Caco-2 (cell line): ENCODE results near the gene C6orf132. TPM values are rescaled to one million over a fixed set of nuclear protein-coding genes. Genes with fewer than 3 reads are reported as not detected.

Experiments
- BruUV-seq: library from RNA; stranded (reverse); fragments of 400-500 nt; replicated peaks from 2 replicates; lab custom pipeline; 2021; lab: Mats Ljungman, UMichigan
- CTCF ChIA-PET: fragments of 300-600 bp; sonication (Branson Sonifier 250); formaldehyde crosslinking; loops from one replicate; lab custom pipeline; 2022; ENCODE audit warnings: antibody characterized with exemption; lab: Charles Lee
- POLR2A ChIA-PET: fragments of 300-600 bp; sonication (Branson Sonifier 250); formaldehyde crosslinking; loops from one replicate; lab custom pipeline; 2022; ENCODE audit warnings: antibody characterized with exemption; lab: Charles Lee
- DNase-seq, 2 experiments: peaks; one replicate each; pipeline versions ENCODE4 v3.0.0 to v3.0.0-alpha.2; 2020 to 2022
- H3K27me3 ChIP-seq: replicated peaks from 2 replicates; pipeline ENCODE4 v1.6.0; 2011; ENCODE audit warnings: low read length; ENCODE audit not compliant: control insufficient read depth, insufficient read depth
- H3K36me3 ChIP-seq: 2 replicates; pipeline ENCODE4 v1.5.1; 2011; ENCODE audit warnings: low read length; ENCODE audit not compliant: control insufficient read depth, insufficient read depth
- H3K4me1 ChIP-seq: fragments of 250-450 bp; sonication (Bioruptor Pico); 2 replicates; pipeline ENCODE4 v1.5.1; 2020; ENCODE audit warnings: mild to moderate bottlenecking
- H3K4me3 ChIP-seq: 2 replicates; pipeline ENCODE4 v1.5.1; 2011; ENCODE audit warnings: low read depth, mild to moderate bottlenecking, control low read depth, low read length
- H3K9me3 ChIP-seq: fragments of 250-450 bp; sonication (Bioruptor Pico); 2 replicates; pipeline ENCODE4 v1.5.1; 2020; ENCODE audit warnings: mild to moderate bottlenecking, moderate library complexity
- H3K27ac Mint-ChIP-seq: one replicate; pipeline ENCODE4 v1.8.0; 2022; ENCODE audit warnings: mixed read lengths; ENCODE audit not compliant: unreplicated experiment
- H3K27me3 Mint-ChIP-seq: one replicate; pipeline ENCODE4 v1.8.0; 2022; ENCODE audit warnings: mixed read lengths; ENCODE audit not compliant: insufficient read depth, unreplicated experiment
- H3K36me3 Mint-ChIP-seq: one replicate; pipeline ENCODE4 v1.8.0; 2022; ENCODE audit warnings: mild to moderate bottlenecking, mixed read lengths; ENCODE audit not compliant: insufficient read depth, unreplicated experiment
- H3K4me1 Mint-ChIP-seq: one replicate; pipeline ENCODE4 v1.8.0; 2022; ENCODE audit warnings: low read depth, mixed read lengths; ENCODE audit not compliant: unreplicated experiment
- H3K4me3 Mint-ChIP-seq: one replicate; pipeline ENCODE4 v1.8.0; 2022; ENCODE audit warnings: mild to moderate bottlenecking, moderate library complexity, mixed read lengths; ENCODE audit not compliant: unreplicated experiment
- H3K9me3 Mint-ChIP-seq: one replicate; pipeline ENCODE4 v1.8.0; 2022; ENCODE audit warnings: mixed read lengths; ENCODE audit not compliant: unreplicated experiment
- CTCF ChIP-seq, 2 experiments: fragments of 200-600 bp in 1 of 2; IDR thresholded peaks; 1 replicate in 1 of 2; 2 replicates in 1 of 2; pipeline versions ENCODE4 v1.5.1 to v1.8.0; 2011 to 2022; ENCODE audit warnings: antibody characterized with exemption in 1 of 2, control low read depth in 1 of 2, inconsistent platforms in 1 of 2, low read depth in 1 of 2, low read length in 1 of 2, mild to moderate bottlenecking in 1 of 2, moderate library complexity in 1 of 2; ENCODE audit not compliant: insufficient read depth in 1 of 2, severe bottlenecking in 1 of 2, unreplicated experiment in 1 of 2
- intact Hi-C: fragments of 100-400 bp; cut with micrococcal nuclease; formaldehyde crosslinking; loops from one replicate; pipeline ENCODE4 v1.10.0; 2022; ENCODE audit not compliant: unreplicated experiment
- total RNA-seq: library from RNA; stranded (reverse); gene quantifications from 2 replicates; pipeline ENCODE4 v1.2.3, GENCODE V29; 2022

Gene C6orf132
- total RNA-seq, 1 experiment from 2014 or later: 56.2 TPM

GRCh38 chr6:42073287-42073686 lies 69.1 kb downstream of the C6orf132 start:
- ChIA-PET POLR2A (no interaction called here), CTCF (no interaction called here)
- H3K27me3 ChIP-seq: no peaks in the 10 kb centered on the region
- H3K36me3 ChIP-seq: peaks cover 3% of the 10 kb centered on the region
- H3K4me3 ChIP-seq: no peak overlapping the region
- intact Hi-C loops: no loop called here
- TF ChIP-seq CTCF (IDR thresholded peaks at IDR 0.05; ENCODE audit: insufficient read depth in 1 of 2, low read depth in 1 of 2, low read length in 1 of 2, severe bottlenecking in 1 of 2, unreplicated experiment in 1 of 2): no peak
- no peak for DNase-seq
- Mint-ChIP-seq H3K36me3 (peaks cover 22% of the 10 kb centered on the region), H3K9me3 (no peaks in the 10 kb centered on the region), H3K4me3 (no peak overlapping the region), H3K27ac (no peak overlapping the region), H3K27me3 (no peaks in the 10 kb centered on the region), H3K4me1 (no peaks in the 10 kb centered on the region)
- H3K9me3 ChIP-seq: no peaks in the 10 kb centered on the region
- BruUV-seq: no TSS peak
- no peaks in the 10 kb centered on the region for H3K4me1 ChIP-seq

DNA sequence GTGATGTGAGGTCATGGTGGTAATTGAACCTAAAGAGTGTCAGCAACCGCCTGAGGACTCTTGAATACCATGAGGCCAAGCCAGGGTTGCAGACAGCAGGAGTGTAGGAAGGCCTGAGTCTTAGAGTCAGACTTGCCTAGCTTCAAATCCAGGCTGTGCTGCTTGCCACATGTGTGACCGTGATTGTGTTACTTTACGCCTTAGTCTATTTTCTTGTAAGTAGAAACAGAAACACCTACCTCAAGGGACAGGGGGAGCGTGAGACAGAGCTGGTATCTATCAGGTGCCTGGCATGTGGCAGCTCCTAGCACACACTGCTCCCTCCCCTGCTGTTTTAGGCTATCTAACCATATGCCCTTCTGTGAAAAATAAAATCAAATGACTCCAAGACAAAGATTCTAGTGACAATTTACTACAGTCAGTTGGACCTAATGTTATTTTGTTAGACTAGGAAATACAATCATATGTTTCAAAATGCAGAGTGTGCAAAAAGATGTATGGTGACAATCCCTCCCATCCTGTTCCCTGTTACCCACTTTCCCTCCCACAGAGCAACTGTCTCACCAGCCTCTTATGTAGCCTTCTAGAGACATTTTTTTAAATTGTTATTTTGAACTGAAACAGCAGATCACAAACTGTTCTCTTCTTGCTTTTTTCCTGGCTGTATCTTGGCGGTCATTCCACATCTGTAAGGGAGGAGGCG lies 70.4 kb downstream of the C6orf132 start:
- intact Hi-C loops: no loop called here
- no peak overlapping the region for H3K4me3 ChIP-seq
- no TSS peak for BruUV-seq
- H3K9me3 ChIP-seq: no peaks in the 10 kb centered on the region
- DNase-seq: no peak
- Mint-ChIP-seq H3K27me3 (no peaks in the 10 kb centered on the region), H3K4me1 (no peaks in the 10 kb centered on the region), H3K4me3 (no peak overlapping the region), H3K9me3 (no peaks in the 10 kb centered on the region), H3K36me3 (peaks cover 17% of the 10 kb centered on the region), H3K27ac (no peak overlapping the region)
- H3K27me3 ChIP-seq: no peaks in the 10 kb centered on the region
- ChIA-PET POLR2A (no interaction called here), CTCF (interaction anchor here (0.5 kb wide), 1 partner anchor 21 kb away, joined by 3 read pairs; no protein-coding TSS in a partner anchor)
- peaks cover 3% of the 10 kb centered on the region for H3K36me3 ChIP-seq
- H3K4me1 ChIP-seq: no peaks in the 10 kb centered on the region
- TF ChIP-seq CTCF (IDR thresholded peaks at IDR 0.05; ENCODE audit: insufficient read depth in 1 of 2, low read depth in 1 of 2, low read length in 1 of 2, severe bottlenecking in 1 of 2, unreplicated experiment in 1 of 2): no peak

GRCh38 chr6:42068872-42069522 lies 73.4 kb downstream of the C6orf132 start:
- intact Hi-C loops: no loop called here
- no peaks in the 10 kb centered on the region for H3K9me3 ChIP-seq
- H3K4me1 Mint-ChIP-seq: no peaks in the 10 kb centered on the region
- ChIA-PET CTCF (no interaction called here), POLR2A (no interaction called here)
- no peaks in the 10 kb centered on the region for H3K27me3 ChIP-seq
- H3K36me3 Mint-ChIP-seq: peaks cover 20% of the 10 kb centered on the region
- H3K27ac Mint-ChIP-seq: no peak overlapping the region
- TF ChIP-seq CTCF (IDR thresholded peaks at IDR 0.05; ENCODE audit: insufficient read depth in 1 of 2, low read depth in 1 of 2, low read length in 1 of 2, severe bottlenecking in 1 of 2, unreplicated experiment in 1 of 2): no peak
- no peaks in the 10 kb centered on the region; the same call in none of the 2 replicates for H3K36me3 ChIP-seq
- H3K4me1 ChIP-seq: no peaks in the 10 kb centered on the region
- H3K9me3 Mint-ChIP-seq: no peaks in the 10 kb centered on the region
- no TSS peak for BruUV-seq
- no peaks in the 10 kb centered on the region for H3K27me3 Mint-ChIP-seq
- no peak overlapping the region for H3K4me3 Mint-ChIP-seq
- DNase-seq: no peak
- H3K4me3 ChIP-seq: no peak overlapping the region
